ENCODE results near the gene UBE2D3. TPM values are rescaled to one million over a fixed set of nuclear protein-coding genes. Genes with fewer than 3 reads are reported as not detected.

UBE2D3 gene
- total RNA-seq, 1 donor from 2014 or later = 379 TPM

GRCh38 chr4:102807345-102807744 is 20.0 kb downstream of the UBE2D3 start:
- TF ChIP-seq, protein P1, sequence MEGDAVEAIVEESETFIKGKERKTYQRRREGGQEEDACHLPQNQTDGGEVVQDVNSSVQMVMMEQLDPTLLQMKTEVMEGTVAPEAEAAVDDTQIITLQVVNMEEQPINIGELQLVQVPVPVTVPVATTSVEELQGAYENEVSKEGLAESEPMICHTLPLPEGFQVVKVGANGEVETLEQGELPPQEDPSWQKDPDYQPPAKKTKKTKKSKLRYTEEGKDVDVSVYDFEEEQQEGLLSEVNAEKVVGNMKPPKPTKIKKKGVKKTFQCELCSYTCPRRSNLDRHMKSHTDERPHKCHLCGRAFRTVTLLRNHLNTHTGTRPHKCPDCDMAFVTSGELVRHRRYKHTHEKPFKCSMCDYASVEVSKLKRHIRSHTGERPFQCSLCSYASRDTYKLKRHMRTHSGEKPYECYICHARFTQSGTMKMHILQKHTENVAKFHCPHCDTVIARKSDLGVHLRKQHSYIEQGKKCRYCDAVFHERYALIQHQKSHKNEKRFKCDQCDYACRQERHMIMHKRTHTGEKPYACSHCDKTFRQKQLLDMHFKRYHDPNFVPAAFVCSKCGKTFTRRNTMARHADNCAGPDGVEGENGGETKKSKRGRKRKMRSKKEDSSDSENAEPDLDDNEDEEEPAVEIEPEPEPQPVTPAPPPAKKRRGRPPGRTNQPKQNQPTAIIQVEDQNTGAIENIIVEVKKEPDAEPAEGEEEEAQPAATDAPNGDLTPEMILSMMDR (IDR thresholded peaks at IDR 0.05) = no peak
- no peak for DNase-seq (ENCODE audit: low spot score in 2 of 2)
- no peaks in the 10 kb centered on the region for H3K9me3 ChIP-seq
- no peak overlapping the region for H3K4me3 ChIP-seq
- no peaks in the 10 kb centered on the region for H3K27me3 ChIP-seq
- intact Hi-C loops (cut with DNase I) = no loop called here
- H3K36me3 ChIP-seq = peaks cover 36 to 43% of the 10 kb centered on the region in 2 donors
- peaks cover 0 to 43% of the 10 kb centered on the region in 2 donors for H3K4me1 ChIP-seq
- no peak overlapping the region for H3K27ac ChIP-seq

- intact Hi-C loops (cut with DNase I) = no loop called here
- H3K27ac ChIP-seq = no peak overlapping the region
- H3K27me3 ChIP-seq = no peaks in the 10 kb centered on the region
- no peak overlapping the region for H3K4me3 ChIP-seq
- H3K36me3 ChIP-seq = peaks cover 53 to 70% of the 10 kb centered on the region in 2 donors
- H3K9me3 ChIP-seq = no peaks in the 10 kb centered on the region
- peaks cover 0 to 4% of the 10 kb centered on the region in 2 donors for H3K4me1 ChIP-seq
- DNase-seq (ENCODE audit: low spot score in 2 of 2) = no peak
- TF ChIP-seq, protein P1 (IDR thresholded peaks at IDR 0.05) = no peak
Observed at GRCh38 chr4:102799816-102800215, 27.5 kb downstream of the UBE2D3 start.

- intact Hi-C loops (cut with DNase I) = no loop called here
- no peak overlapping the region for H3K4me3 ChIP-seq
- peaks cover 0 to 4% of the 10 kb centered on the region in 2 donors for H3K4me1 ChIP-seq
- TF ChIP-seq, protein P1 (IDR thresholded peaks at IDR 0.05) = no peak
- DNase-seq (ENCODE audit: low spot score in 2 of 2) = no peak
- H3K9me3 ChIP-seq = no peaks in the 10 kb centered on the region
- peaks cover 32 to 67% of the 10 kb centered on the region in 2 donors for H3K36me3 ChIP-seq
- no peaks in the 10 kb centered on the region for H3K27me3 ChIP-seq
- no peak overlapping the region for H3K27ac ChIP-seq
Observed at GRCh38 chr4:102794999-102795398, 32.4 kb downstream of the UBE2D3 start.

- Histone ChIP-seq H3K36me3 (peaks cover 26 to 42% of the 10 kb centered on the region in 2 donors), H3K9me3 (no peaks in the 10 kb centered on the region), H3K27ac (no peak overlapping the region), H3K4me3 (no peak overlapping the region), H3K4me1 (no peaks in the 10 kb centered on the region), H3K27me3 (no peaks in the 10 kb centered on the region)
- intact Hi-C loops (cut with DNase I) = no loop called here
- no peak for DNase-seq (ENCODE audit: low spot score in 2 of 2)
- TF ChIP-seq, protein P1 (IDR thresholded peaks at IDR 0.05) = no peak
Observed at GRCh38 chr4:102792361-102792936, 34.9 kb downstream of the UBE2D3 start.

DNA sequence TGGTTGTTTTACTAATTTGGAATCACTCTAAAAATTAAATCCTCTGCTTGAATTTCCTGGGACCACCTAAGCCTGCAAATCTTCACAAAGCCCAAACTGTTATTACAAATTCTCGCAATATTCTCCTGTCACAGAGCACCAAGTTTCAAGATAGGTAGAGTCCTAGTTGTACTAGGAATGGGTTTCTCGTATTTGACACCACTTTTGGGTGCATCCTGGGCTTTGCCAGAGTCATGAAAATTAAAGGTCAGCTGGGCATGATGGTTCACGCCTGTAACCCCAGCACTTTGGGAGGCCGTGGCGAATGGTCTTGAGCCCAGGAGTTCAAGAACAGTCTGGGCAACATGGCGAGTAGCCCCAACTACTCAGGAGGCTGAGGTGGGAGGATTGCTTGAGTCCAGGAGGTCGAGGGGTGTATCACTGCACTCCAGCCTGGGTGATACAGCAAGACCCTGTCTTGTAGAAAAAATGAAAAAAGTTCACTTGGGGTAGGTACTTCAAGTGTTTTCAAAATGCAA is 36.0 kb downstream of the UBE2D3 start:
- Histone ChIP-seq H3K27ac (no peak overlapping the region), H3K9me3 (no peaks in the 10 kb centered on the region), H3K27me3 (no peaks in the 10 kb centered on the region), H3K4me3 (no peak overlapping the region), H3K36me3 (peaks cover 22 to 36% of the 10 kb centered on the region in 2 donors), H3K4me1 (no peaks in the 10 kb centered on the region)
- DNase-seq (ENCODE audit: low spot score in 2 of 2) = no peak
- TF ChIP-seq, protein P1 (IDR thresholded peaks at IDR 0.05) = no peak
- intact Hi-C loops (cut with DNase I) = no loop called here

All from ascending aorta (tissue), 2 donors.